NCI-H146 treated with DMSO at 0.1 percent for 48 hours (cell line): ENCODE measurements around the gene ROPN1B.
"Not testable (repeated sequence)": the region's sequence is repeated elsewhere in the genome, so short reads cannot be mapped to it uniquely, and the experiment has no call there.

Experiments used
- DNase-seq: peaks from one replicate; lab custom pipeline; 2025; ENCODE audit not compliant: unreplicated experiment; lab: John Stamatoyannopoulos, UW

Gene ROPN1B

DNA sequence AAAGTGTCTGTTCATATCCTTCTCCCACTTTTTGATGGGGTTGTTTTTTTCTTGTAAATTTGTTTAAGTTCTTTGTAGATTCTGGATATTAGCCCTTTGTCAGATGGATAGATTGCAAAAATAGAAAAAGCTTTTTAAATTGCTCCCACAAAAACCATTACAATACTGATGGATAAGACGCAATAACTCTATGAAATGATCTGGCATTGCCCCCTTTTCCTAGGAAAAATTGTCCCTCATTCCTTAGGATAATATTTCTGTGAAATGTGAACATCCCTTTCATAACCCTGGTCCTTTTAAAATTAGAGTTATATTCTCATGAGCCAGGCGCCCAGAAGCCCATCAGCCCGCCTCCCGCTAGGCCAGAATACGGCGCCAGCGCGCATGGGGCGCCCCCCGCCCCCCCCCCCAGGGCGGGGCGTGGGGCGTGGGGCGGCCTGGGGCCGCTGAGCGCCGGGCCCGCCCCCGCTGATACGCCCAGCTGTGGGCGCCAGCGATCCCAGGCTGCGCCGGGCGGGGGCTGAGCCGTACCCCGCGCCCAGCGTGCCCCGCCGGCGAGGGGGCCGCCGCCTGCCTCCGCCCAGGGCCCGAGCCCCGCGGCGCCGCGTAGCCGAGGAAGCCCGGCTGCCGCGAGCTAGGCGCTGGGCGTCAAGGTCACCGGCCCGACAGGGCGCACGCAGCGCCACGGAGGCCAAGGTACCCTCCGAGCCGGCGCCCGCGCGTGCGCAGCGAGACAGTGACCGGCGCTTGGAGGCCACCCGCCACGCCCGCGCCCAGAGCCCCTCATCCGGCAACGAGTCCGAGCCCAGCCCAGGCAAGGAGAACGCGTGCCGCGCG is 11.1 kb upstream of the ROPN1B start:
- DNase-seq = no peak

DNA sequence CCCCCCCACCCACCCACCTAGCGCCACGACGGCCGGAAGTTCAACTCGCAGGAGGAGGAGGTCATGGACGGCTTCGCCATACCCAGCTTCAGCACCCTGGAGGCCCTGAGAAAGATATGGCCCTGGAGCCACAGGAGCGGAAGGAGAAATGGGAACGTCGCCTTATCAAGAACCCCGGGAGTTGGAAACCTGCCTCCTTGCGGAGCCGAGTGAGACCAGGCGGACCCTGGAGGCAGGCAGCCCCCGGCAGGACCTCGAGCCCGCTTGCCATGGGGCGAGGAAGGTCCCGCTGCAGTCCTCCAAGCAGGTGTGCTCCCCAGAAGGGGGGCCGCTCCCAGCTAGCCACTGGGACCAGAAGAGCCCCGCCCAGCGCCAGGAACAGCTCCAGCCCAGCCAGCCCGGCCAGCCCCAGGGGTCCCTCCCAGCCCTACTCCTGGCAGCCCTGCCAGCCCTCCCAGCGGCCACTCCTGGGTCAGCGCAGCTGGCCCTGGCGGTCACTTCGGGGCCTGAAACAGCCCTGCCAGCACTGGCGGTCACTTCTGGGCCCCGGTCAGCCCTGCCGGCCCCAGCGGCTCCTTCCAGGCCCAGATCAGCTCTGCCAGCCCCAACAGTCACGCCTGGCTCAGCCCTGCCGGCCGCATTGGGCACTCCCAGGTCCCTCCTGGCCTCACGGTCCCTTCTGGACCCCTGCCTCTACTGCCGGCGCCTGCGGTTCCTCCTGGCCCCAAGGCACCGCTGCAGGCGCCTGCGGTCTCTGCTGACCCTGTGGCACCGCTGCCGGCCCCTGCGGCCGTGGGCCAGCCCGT is 10.3 kb upstream of the ROPN1B start:
- DNase-seq = no peak

DNA sequence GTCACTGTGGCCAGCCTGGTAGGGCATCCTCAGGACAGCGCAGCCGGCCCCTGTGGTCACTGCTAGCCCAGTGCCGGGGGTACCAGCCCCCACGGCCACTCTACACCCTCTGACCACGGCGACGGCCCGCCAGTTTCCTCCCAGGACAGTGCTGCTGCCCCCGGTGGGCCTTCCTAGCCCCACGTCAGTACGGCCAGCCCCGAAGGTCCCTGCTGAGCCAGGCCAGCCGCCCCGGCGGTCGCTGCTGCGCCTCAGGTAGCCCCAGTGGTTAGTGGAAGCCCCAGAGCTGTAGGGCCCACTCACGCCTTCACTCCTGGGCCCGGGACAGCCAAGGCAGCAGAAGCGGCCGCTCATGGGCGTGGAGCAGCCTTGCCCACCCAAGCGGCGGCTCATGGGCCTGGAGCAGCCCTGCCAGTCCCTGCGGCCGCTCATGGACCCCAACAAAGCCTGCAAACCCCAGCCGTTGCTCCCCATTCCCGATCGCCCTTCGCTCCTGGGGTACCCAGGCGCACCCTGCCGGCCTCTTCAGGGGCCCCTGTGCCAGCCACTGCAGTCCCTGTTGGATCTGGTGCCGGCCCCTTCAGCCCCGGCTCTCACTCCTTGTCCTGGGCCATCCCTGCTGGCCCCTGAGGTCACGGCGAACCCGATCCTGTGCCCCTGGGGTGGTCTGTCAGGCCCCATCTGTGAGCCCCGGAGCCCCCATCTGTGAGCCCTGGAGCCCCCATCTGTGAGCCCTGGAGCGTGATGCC is 9.5 kb upstream of the ROPN1B start:
- DNase-seq = no peak

DNA sequence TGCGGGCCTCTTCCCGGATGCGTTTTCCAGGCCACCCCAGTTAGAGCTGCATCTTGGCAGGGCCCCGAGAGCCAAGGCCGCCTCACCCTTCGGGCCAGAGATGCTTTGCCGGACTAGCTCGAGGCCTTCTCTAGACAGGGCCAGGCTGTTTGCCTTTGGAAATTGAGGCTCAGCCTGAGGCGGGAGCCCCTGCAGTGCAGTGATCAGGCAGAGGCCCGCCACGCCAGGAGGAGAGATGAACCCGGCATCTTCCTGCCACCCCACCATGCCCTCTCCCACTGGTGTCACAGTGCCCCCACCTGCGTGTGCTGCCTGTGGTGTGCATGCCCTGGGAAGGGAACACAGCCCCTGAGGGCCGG is 8.9 kb upstream of the ROPN1B start:
- DNase-seq = no peak

DNA sequence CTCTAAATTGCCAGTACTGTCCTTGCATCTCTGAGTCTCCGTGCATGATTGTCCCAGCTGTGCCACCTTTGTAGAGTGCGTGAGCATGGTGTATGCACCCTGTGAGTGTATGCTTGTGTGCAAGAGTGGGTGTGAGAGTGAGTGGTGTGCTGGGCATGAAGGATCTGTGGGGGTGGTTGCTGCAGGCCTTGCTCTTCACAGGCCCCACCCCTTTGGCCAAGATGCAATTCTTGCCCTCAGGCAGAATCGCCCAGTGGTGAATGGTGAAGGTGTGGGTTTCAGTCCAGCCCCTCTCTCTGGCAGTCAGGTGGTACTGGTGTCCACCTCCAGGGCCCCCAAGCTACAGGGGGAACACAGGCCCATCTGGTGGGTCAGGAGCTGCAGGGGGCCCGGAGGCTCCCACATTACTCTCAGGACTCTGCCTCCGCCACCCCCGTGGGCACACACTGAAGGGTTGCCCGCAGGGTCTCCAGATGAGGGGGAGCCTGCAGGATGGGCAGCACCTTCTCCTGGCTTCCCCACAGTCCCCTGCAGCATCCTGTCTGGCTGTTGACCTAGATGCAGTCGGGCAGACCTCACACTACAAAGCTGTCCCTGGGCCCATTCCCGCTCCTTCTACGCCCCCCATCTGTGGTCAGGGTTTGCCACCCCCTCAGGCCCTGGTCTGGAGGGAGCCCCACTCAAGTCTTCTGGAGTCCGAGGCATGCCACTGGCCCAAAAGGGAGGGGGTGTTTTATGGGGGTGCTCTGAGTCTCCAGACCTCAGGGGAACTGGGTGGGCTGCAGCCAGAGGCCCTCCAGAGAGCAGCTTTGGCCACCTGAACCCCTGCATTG is 8.3 kb upstream of the ROPN1B start:
- DNase-seq = no peak

DNA sequence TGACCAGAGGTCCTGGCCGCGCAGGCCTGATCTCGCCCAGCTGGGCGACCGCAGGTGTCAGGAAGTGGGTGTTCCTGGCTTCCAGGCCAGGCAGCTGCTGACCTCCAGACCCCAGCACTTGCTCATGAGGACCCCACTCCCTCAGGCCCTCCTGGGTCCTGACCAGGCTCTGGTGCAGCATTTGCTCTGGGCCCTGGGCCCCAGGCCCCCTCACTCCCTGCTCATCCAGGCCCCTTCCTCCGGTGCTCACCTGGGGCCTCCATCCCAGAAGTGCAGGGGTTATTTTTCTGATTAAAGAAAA is 7.7 kb upstream of the ROPN1B start:
- DNase-seq = no peak

DNA sequence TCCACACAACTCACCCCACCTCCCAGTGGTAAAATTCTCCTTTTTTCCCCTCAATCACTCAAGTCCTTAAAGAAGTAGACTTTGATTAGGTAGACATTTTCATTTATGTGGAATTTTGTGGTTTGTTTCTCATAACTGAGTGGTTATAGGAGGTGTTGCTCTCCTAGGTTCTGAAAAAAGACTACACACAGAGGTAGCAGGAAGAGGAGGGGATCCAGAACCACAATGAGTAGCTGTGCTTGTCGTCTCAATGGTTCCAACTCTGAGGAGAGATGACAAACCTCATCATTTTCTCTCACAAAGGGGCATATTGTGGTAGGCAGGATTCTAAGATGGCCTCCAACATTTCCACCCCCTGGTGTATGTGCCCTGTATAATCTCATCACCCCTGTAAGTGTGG is 5.1 kb upstream of the ROPN1B start:
- DNase-seq = not testable (repeated sequence)

DNA sequence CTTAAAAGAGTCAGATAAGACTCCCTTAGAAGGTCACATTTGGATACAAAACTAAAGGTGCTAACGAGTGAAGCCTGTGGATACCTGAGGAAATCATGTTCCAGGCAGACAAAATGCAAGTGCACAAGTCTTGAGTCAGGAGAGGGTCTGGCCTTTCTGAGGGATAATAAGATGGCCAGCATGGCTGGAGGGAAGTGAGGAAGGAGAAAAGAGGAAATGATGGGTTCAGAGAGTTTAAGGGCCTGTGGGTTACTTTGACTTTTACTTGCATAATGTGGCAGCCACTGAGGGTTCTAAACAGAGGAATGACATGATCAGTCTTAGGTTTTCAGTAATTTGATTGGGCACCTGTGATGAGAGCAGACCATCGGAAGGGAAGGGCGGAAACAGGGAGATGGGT is 3.5 kb upstream of the ROPN1B start:
- DNase-seq = no peak

DNA sequence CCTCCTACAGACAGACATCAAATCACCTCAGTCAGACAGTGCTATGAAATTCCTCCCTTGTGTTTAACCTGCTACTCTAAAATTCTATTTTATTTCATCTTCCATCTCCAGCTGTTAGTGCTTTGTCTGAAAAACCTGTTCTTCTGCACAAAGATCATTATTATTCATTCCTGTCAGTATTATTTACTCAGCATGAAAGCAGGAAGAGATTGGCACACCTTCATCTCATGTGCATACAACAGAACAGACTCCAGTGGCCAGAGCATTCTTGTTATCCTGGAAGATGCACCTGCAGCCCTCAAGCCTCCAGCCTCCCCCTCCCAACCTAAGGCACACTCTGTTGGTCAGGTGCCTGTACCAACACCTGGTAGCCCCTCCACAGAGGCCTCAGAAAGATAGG is 1.8 kb upstream of the ROPN1B start:
- peak; percentile 97 for DNase-seq

DNA sequence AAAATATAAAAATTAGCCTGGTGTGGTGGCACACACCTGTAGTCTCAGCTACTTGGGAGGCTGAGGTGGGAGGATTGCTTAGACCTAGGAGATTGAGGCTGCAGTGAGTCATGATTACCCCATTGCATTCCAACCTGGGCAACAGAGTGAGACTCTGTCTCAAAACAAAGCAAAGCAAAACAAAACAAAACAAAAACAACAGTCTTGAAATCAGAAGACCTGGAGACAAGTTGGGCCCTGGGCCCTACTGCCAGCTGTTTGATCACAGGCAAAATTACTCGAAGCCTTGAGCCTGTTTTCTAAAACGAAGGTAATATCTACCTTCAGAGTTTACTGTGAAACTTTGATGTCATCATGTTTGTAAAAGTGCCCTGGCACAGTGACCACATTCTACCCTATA is 857 bp upstream of the ROPN1B start:
- not testable (repeated sequence) for DNase-seq

DNA sequence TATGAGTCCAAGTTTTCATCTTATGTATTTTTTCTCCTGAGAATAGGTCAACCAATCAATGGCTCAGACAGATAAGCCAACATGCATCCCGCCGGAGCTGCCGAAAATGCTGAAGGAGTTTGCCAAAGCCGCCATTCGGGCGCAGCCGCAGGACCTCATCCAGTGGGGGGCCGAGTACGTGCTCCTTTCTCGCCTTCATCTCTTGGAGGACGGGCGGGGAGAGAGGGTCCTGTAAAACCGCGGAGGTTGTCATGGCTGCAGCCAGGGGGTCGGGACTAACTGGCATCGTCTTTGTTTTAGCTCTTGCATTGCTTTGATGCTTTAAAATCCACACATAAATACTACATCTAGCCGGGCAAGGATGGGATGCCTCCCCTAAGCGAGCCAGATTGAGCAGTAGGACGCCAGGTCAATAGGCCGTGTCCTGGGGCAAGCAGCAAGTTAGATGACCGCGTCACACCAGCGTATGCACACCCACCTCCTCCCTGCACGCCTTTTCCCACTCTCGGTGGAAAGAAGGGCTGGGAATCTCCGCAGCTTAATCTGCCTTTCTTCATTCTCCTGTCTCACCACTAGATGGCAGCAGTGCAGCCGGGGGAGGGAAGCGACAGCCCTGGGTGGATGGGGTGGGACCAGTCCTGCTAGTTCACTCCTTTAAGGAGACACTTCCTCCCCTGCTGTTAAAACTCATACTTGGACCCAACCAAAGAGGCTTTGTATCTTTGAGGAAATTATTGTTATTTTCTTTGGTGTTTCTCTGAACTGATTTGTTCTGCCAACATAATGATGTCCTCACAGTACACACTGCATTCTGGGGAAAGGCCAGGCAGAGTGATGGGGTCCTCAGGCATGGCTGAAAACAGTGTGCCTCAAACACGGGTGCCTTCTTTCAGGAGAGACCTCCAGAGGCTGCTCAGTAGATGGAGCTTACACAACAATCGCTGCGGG is 3.3 kb downstream of the ROPN1B start:
- peak; percentile 69 for DNase-seq

DNA sequence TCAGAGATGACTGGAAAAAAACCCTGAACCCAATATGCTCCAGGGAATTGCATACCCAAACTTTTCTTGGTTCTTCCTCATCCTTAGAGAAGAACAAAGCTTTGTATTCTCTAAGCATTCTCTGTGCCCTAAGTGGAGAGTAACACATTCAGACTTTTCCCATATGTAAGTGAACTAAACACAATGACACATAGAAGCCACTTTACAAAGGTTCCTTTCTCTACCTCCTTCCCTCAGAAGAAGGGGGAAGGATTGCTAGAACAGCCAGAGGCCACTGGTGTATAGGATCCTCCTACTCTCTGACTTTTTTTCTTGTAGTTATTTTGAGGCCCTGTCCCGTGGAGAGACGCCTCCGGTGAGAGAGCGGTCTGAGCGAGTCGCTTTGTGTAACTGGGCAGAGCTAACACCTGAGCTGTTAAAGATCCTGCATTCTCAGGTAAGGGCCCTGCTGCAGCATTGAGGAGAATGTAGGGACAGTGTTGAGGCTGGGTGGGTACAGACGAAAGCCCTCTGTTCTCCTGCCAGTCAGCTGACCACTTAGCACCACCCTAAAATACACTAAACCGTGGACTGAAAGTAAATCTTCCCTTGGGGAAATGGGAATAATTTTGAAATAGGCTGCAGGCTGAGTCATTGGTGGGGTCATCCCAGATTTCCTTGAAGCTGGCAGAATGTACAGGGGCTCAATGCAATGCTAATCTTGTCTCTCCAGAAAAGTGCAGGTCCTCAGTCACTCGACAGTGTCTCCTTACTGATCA is 6.4 kb downstream of the ROPN1B start:
- not testable (repeated sequence) for DNase-seq

DNA sequence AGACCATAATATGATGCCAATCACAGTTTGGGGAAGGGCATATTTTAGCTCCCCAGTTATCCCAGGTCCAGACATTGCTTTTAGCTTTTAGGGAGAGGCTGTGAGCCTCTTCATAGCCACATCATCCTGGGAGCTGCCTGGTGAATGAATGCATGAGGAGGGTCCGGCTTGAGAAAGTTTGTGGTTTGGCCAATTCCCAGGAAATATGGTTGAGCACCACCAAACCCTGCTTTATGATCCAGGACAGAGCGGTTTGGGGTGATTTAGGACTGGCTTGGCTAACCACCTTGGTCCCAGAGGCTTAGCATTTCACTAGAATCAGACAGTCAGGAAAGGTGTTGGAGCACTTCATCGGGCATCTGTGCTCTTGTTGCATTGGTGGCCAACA is 7.0 kb downstream of the ROPN1B start:
- DNase-seq = not testable (repeated sequence)

DNA sequence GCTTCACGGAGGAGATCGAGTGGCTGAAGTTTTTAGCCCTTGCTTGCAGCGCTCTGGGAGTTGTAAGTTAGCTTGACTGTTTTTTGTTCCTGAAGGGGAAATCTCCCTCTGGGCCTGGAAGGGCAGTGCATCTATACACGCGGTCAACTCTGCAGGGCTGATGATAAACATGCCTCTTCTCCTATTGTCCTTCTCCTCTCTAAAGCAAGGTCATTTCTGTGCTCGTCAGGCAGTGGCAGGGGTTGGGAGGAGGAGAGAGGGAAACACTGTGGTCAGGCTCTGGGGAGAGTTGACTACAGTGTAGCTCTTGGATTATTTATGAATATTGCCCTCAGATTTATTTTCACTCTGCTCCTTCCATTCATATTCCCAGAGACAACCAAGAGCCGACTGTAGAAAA is 8.1 kb downstream of the ROPN1B start:
- DNase-seq = not testable (repeated sequence)

DNA sequence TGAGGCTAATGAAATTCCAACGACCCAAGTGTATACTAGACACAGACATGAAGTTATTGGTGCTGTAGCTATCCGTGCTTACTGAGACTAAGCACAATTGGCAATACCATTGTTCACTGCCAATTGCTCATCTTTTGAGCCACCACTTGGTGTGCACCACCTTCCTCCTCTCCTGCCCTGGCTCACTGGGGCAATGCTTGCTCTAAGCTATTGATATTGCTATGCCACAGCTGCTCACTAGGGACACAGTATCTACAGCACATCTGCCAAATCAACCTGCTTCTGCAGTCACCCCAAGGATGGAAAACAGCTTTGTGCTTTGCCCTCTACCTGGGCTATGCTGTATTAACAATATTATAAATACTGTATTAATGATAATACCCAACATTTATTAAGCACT is 16.0 kb downstream of the ROPN1B start:
- DNase-seq = not testable (repeated sequence)

DNA sequence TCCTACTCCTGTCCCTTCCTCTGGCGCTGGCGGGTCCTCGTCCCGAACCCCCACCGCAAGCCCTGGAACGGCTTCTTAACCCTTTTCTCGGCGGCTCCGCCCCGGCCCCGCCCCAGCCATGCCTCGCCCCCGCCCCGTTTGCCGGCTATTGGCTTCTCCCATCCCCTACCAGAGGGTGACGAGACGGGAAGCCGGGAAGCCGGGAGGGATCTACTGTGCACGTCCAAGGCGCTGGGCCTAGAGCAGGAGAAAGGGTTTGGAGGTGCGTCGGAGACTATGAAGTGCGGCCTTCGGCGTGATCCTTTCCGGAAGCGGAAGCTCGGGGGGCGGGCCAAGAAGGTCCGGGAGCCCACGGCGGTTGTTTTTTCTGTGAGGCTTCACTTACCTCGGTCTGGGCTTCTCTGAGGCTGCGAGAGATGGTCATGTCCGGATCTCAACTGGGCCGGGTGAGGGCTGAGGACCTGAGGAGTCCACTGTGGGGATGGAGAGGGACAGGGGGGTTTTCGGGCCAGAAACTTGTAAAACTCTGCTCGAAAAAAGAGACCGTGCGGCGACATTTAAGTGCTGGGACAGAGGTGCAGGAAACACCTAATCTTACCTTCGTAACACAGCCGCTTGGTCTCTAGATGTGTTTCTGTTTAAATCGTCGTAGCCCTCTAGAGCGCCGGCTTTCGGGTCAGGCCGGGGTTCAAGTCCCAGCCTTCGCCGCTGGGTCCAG is 21.4 kb downstream of the ROPN1B start:
- DNase-seq = peak; percentile 70

DNA sequence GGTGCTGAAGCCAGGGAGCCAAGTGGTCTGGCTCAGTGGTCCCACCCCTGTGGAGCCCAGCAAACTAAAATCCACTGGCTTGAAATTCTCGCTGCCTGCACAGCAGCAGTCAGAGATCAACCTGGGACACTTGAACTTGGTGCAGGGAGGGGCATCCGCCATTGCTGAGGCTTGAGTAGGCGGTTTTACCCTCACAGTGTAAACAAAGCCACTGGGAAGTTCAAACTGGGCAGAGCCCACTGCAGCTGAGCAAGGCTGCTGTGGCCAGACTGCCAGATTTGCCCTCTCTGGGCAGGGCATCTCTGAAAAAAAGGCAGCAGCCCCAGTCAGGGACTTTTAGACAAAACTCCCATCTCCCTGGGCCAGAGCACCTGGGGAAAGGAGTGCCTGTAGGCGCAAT is 27.8 kb downstream of the ROPN1B start:
- DNase-seq = not testable (repeated sequence)

DNA sequence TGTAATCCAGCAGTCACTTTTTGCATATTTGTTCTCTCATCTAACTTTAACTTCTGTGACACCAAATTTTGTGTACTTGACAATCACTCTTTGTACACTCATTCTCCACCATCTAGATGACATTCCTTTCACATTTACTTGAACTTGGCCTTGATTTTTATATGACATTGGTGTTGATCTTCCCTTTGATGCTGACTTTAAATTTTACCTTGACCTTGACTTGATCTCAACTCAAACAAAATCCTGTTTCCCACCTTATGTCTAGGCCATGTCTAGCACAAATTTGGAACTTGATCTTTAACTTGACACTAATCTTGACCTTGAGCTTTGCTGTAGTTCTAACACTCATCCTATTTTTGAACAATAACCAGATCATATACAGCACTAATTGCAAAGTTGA is 33.2 kb downstream of the ROPN1B start:
- DNase-seq = no peak
